VCaP (cell line): ENCODE measurements around the gene KIAA0319L.

ENCODE experiments used
- H3K27ac ChIP-seq: fragments of 450-650 bp; 2 replicates; pipeline ENCODE4 v1.5.1; 2017
- CTCF ChIP-seq: fragments of 450-650 bp; conservative IDR thresholded peaks from 2 replicates; pipeline ENCODE4 v1.5.1; 2017; ENCODE audit warnings: mild to moderate bottlenecking, moderate library complexity

The KIAA0319L gene

GRCh38 chr1:35452106-35452774 is 105.0 kb downstream of the KIAA0319L start:
- TF ChIP-seq CTCF = no peak
- H3K27ac ChIP-seq = peak overlapping the region; percentile 81

- H3K27ac ChIP-seq = peak overlapping the region; percentile 81
Observed at GRCh38 chr1:35451125-35451528, 106.1 kb downstream of the KIAA0319L start.

GRCh38 chr1:35449334-35450008 is 107.7 kb downstream of the KIAA0319L start:
- no peak for TF ChIP-seq CTCF
- H3K27ac ChIP-seq = peak overlapping the region; percentile 81; the same call in 1 of the 2 replicates

More at GRCh38 chr1:35451125-35451528, 106.1 kb downstream of the KIAA0319L start:
- TF ChIP-seq CTCF = peak; percentile 92

- H3K27ac ChIP-seq = peak overlapping the region; percentile 31; the same call in 1 of the 2 replicates
- no peak for TF ChIP-seq CTCF
Observed at GRCh38 chr1:35448344-35448801, 108.8 kb downstream of the KIAA0319L start.

GRCh38 chr1:35447278-35447677 is 109.9 kb downstream of the KIAA0319L start:
- no peak overlapping the region for H3K27ac ChIP-seq
- no peak for TF ChIP-seq CTCF

- 0 out of 2 replicates have a peak overlapping the region, but pooled peaks have one; percentile 3 for H3K27ac ChIP-seq
- no peak for TF ChIP-seq CTCF
Observed at GRCh38 chr1:35444519-35444774, 112.8 kb downstream of the KIAA0319L start.

GRCh38 chr1:35443768-35444518 is 113.3 kb downstream of the KIAA0319L start:
- H3K27ac ChIP-seq = 0 out of 2 replicates have a peak overlapping the region, but pooled peaks have one; percentile 3
- TF ChIP-seq CTCF = 0 out of 2 replicates have a peak, but pooled peaks have one; percentile 16
